Sigmoid colon (tissue), 7 donors: ENCODE measurements around the gene PLCL1. TPM values are rescaled to one million over a fixed set of nuclear protein-coding genes. Genes with fewer than 3 reads are reported as not detected.

Experiments
- DNase-seq: peaks from one replicate; pipeline ENCODE4 v3.0.0-alpha.2; 2019
- H3K27ac ChIP-seq, 4 donors: fragments of 200-600 bp; sonication (generic); one replicate each; pipeline ENCODE4 v1.5.1; 2016 to 2019; ENCODE audit warnings: mild to moderate bottlenecking in 1 of 4
- H3K27me3 ChIP-seq, 3 donors: fragments of 200-600 bp; sonication (generic); one replicate each; pipeline ENCODE4 v1.5.1; 2019; ENCODE audit warnings: mild to moderate bottlenecking in 1 of 3
- H3K36me3 ChIP-seq, 4 donors: fragments of 200-600 bp; sonication (generic); one replicate each; pipeline ENCODE4 v1.5.1; 2016 to 2019
- H3K4me1 ChIP-seq, 4 donors: fragments of 200-600 bp; sonication (generic); one replicate each; pipeline ENCODE4 v1.5.1; 2017 to 2019
- H3K4me3 ChIP-seq, 4 donors: fragments of 200-600 bp; sonication (generic); one replicate each; pipeline ENCODE4 v1.5.1; 2017 to 2019; ENCODE audit warnings: mild to moderate bottlenecking in 2 of 4, moderate library complexity in 1 of 4
- H3K9me3 ChIP-seq, 4 donors: fragments of 200-600 bp in 3 of 4; sonication (generic) in 3 of 4; one replicate each; pipeline versions ENCODE4 v1.5.1 to v1.6.1; 2013 to 2019
- EP300 ChIP-seq, 4 donors: sonication (generic); formaldehyde crosslinking; IDR thresholded peaks; one replicate each; pipeline ENCODE4 v1.6.1; 2017; ENCODE audit warnings: antibody characterized with exemption in 4 of 4
- POLR2A ChIP-seq, 2 donors: fragments of 450-650 bp; IDR thresholded peaks; one replicate each; pipeline ENCODE4 v1.6.1; 2016; ENCODE audit warnings: antibody characterized with exemption in 2 of 2, mild to moderate bottlenecking in 2 of 2, moderate library complexity in 2 of 2
- POLR2AphosphoS5 ChIP-seq, 4 donors: sonication (generic); formaldehyde crosslinking; IDR thresholded peaks; one replicate each; pipeline ENCODE4 v1.6.1; 2017; ENCODE audit warnings: antibody characterized with exemption in 4 of 4
- WGBS, 2 donors: extraction: QIAGEN DNeasy Blood & Tissue Kit; methylation state at CpG; one replicate each; pipeline ENCODE4 v1.1.7; 2013; 5-methylcytosine and 5-hydroxymethylcytosine counted together
- intact Hi-C: fragments of 100-400 bp; cut with DNase I; formaldehyde crosslinking; loops from one replicate; pipeline ENCODE4 v1.15.1; 2023
- polyA plus RNA-seq, 3 donors: library from polyadenylated mRNA; stranded (reverse); fragments of 200-250 nt; gene quantifications; one replicate each; pipeline ENCODE4 v1.2.3, GENCODE V29; 2013
- total RNA-seq, 4 donors: library from RNA; depleted of rRNA; stranded (reverse); fragments of >200 nt; gene quantifications; one replicate each; pipeline ENCODE4 v1.1.0, GENCODE V29; 2016
- TF ChIP-seq, protein P1 (sequence below), 4 experiments: fragments of 450-650 bp in 3 of 4; fragments of 200-600 bp in 1 of 4; IDR thresholded peaks; one replicate each; pipeline ENCODE4 v1.5.1; 2016 to 2019; ENCODE audit warnings: antibody characterized with exemption in 4 of 4, mild to moderate bottlenecking in 3 of 4, moderate library complexity in 2 of 4
- donor health status: healthy with polysubstance abuse.
- donor health status: Bipolar disorder and iron deficiency.
- donor health status: healthy.

The PLCL1 gene
- 10 to 100 TPM; 13.6 to 20.0 (median 16.9) TPM for total RNA-seq
- polyA plus RNA-seq, result 1 to 10 TPM in 2 of 3 donors, under 1 TPM in 1; 0.69 to 3.0 (median 1.2) TPM

DNA sequence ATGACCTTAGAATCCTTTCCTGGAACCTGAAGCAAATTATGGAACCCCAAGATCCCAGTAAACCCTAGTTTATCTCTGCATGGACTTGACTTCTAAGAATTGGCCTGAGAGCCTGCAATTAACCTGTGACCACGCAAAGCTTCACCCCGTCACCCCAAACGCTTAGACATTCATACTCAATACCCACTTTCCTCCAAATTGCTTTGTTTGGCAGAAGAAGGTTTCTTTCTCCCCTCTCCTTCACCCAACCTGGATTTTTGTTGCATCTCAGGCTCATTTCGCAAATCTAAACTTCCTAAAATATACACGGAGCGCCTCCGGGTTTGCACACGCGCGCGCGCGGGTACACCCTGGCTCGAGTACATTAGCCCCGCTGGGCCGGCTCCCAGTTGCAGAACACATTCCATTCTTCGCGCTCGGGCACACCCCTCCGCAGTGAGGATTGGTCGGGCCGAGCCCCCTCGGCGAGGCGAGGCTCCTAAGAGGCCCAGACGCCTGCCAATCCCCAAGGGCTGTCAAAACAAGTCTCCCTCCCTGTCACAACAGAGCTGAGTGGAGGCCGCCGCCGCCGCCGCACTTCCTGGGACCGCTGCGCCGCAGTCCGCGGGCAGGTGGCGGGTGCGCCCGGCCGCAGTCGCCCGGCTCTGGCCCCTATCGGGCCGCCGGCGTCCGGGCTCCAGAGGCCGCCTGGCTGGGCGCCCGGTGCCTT lies at the start of gene PLCL1:
TSS of gene PLCL1 (plus strand) at position 545 of the 709 bp plus-strand sequence.
- DNase-seq, result peak; percentile 97
- intact Hi-C loops, result loop anchor here (2.0 to 10.0 kb wide), 4 partner anchors 97 to 1661 kb away; no protein-coding TSS in a partner anchor
- H3K4me3 ChIP-seq, result peak within 1 kb of the TSS; percentile 51 to 95 (median 68)
- H3K27ac ChIP-seq, result peak within 1 kb of the TSS; percentile 77 to 86 (median 84)
- TF ChIP-seq, protein P1, sequence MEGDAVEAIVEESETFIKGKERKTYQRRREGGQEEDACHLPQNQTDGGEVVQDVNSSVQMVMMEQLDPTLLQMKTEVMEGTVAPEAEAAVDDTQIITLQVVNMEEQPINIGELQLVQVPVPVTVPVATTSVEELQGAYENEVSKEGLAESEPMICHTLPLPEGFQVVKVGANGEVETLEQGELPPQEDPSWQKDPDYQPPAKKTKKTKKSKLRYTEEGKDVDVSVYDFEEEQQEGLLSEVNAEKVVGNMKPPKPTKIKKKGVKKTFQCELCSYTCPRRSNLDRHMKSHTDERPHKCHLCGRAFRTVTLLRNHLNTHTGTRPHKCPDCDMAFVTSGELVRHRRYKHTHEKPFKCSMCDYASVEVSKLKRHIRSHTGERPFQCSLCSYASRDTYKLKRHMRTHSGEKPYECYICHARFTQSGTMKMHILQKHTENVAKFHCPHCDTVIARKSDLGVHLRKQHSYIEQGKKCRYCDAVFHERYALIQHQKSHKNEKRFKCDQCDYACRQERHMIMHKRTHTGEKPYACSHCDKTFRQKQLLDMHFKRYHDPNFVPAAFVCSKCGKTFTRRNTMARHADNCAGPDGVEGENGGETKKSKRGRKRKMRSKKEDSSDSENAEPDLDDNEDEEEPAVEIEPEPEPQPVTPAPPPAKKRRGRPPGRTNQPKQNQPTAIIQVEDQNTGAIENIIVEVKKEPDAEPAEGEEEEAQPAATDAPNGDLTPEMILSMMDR (IDR thresholded peaks at IDR 0.05), result no peak
- TF ChIP-seq POLR2AphosphoS5 (IDR thresholded peaks at IDR 0.05), result peak; percentile 35 to 91 (median 65)
- TF ChIP-seq POLR2A (IDR thresholded peaks at IDR 0.05), result no peak
- H3K9me3 ChIP-seq, result no peaks in the 10 kb centered on the region
- no peaks in the 10 kb centered on the region for H3K36me3 ChIP-seq
- no peaks in the 10 kb centered on the region for H3K27me3 ChIP-seq
- 0 to 1% methylated on average over 50 of the region's 50 CpGs for WGBS, 2 donors
- peaks cover 0 to 48% (median 30%) of the 10 kb centered on the region in 4 donors for H3K4me1 ChIP-seq

DNA sequence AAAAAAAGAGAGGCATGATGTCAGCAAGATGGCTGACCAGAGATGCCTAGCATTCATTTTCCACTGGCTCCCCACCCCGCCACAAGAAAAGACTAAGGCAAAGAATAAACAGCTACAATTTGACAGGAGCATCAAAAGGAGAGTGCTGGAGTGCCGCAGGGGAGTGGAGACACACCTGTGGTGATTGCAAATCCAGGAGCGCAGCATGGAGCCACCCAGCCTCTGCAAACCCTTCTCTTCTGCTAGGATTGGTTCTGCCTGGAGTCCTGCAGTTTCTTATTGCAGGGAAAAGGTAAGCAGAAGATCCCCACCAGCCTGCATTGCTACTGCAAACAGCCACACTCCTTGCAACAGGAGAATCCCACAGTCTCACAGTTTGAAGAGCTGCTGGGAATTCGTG lies 45.4 kb upstream of the PLCL1 start:
- intact Hi-C loops, result no loop called here
- no peak overlapping the region for H3K27ac ChIP-seq
- peaks cover 0 to 12% (median 3%) of the 10 kb centered on the region in 4 donors for H3K9me3 ChIP-seq
- no peak overlapping the region for H3K4me3 ChIP-seq
- H3K27me3 ChIP-seq, result no peaks in the 10 kb centered on the region
- 77 to 78% methylated on average over 4 of the region's 4 CpGs for WGBS, 2 donors
- no peak for DNase-seq
- H3K4me1 ChIP-seq, result no peaks in the 10 kb centered on the region
- TF ChIP-seq, protein P1 (IDR thresholded peaks at IDR 0.05), result no peak
- TF ChIP-seq POLR2A (IDR thresholded peaks at IDR 0.05) (no peak), POLR2AphosphoS5 (IDR thresholded peaks at IDR 0.05) (no peak), EP300 (IDR thresholded peaks at IDR 0.05) (no peak)
- H3K36me3 ChIP-seq, result no peaks in the 10 kb centered on the region

DNA sequence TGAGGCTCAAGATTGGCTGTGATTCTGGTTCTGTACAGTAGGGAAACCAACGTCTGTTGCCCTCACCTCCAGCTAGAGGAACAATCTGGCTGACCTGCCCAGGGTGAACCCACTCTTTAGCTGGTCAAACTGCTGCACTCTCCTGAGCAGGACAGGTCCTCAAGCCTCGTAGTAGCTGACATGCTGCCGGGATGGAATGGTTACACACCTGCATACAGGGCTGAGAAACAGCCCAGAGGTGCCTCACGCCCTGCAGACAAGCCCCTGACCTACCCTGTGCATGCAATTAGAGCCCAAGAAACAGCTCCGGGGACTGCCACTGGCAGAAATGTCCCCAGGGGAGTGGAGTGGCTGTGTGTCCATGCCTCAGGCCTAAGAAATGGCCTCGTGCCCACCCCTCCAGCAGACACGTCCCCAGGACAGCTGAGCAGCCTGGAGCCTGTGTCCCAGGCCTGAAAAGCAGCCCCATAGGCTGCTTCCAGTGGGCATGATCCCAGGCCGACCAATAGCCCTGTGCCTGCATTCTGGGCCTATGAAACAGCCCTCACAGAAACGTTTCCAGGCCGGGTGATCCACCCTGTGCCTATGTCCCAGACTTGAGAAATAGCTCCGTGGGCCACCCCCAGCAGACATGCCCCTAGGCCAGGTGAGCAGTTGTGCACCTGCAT lies 44.6 kb upstream of the PLCL1 start:
- Histone ChIP-seq H3K4me3 (no peak overlapping the region), H3K4me1 (no peaks in the 10 kb centered on the region), H3K27me3 (no peaks in the 10 kb centered on the region), H3K9me3 (peaks cover 0 to 12% (median 3%) of the 10 kb centered on the region in 4 donors), H3K27ac (no peak overlapping the region), H3K36me3 (no peaks in the 10 kb centered on the region)
- no peak for DNase-seq
- intact Hi-C loops, result no loop called here
- WGBS, 2 donors, result 82 to 85% methylated on average over 11 of the region's 11 CpGs
- TF ChIP-seq POLR2A (IDR thresholded peaks at IDR 0.05) (no peak), EP300 (IDR thresholded peaks at IDR 0.05) (no peak)
- TF ChIP-seq, protein P1 (IDR thresholded peaks at IDR 0.05), result no peak

DNA sequence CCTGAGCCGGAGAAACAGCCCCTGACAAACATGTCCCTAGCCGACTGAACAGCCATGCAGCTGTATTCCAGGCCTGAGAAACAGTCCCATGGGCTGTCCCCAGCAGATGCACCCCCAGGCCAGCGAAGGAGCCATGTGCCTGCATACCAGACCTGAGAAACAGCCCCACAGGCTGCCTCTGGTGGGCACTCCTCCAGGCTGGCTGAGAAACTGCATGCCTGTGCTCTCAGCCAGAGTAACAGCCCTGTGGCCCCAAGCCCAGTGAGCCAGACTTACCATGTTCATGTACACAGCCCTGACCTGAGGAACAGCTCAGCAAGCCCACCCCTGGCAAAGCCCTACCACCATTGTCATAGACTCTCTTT lies 44.1 kb upstream of the PLCL1 start:
- TF ChIP-seq, protein P1 (IDR thresholded peaks at IDR 0.05), result no peak
- TF ChIP-seq POLR2A (IDR thresholded peaks at IDR 0.05) (no peak), POLR2AphosphoS5 (IDR thresholded peaks at IDR 0.05) (no peak), EP300 (IDR thresholded peaks at IDR 0.05) (no peak)
- DNase-seq, result no peak

More for the DNA sequence above, 44.1 kb upstream of the PLCL1 start:
- H3K27ac ChIP-seq, result no peak overlapping the region
- no peaks in the 10 kb centered on the region for H3K27me3 ChIP-seq
- no peak overlapping the region for H3K4me3 ChIP-seq
- intact Hi-C loops, result no loop called here
- H3K36me3 ChIP-seq, result no peaks in the 10 kb centered on the region
- no peaks in the 10 kb centered on the region for H3K4me1 ChIP-seq
- H3K9me3 ChIP-seq, result peaks cover 0 to 12% (median 3%) of the 10 kb centered on the region in 4 donors
- 90 to 94% methylated on average over 3 of the region's 3 CpGs for WGBS, 2 donors
